Glomerular visceral epithelial cell (primary cell): Measurements from ENCODE around the gene STRBP.

Experiments
- DNase-seq: peaks from one replicate; pipeline ENCODE4 v3.0.0-alpha.2; 2016; ENCODE audit errors: extremely low spot score

The STRBP gene

GRCh38 chr9:123129423-123129822 is 139.0 kb downstream of the STRBP start:
- DNase-seq = no peak

GRCh38 chr9:123128591-123128990 is 139.8 kb downstream of the STRBP start:
- DNase-seq = no peak

- no peak for DNase-seq
Observed at GRCh38 chr9:123127512-123128075, 140.8 kb downstream of the STRBP start.

- peak; percentile 7 for DNase-seq
Observed at GRCh38 chr9:123121457-123121856, 146.9 kb downstream of the STRBP start.

GRCh38 chr9:123120953-123121352 is 147.4 kb downstream of the STRBP start:
- DNase-seq = no peak

GRCh38 chr9:123120131-123120530 is 148.3 kb downstream of the STRBP start:
- DNase-seq = no peak

GRCh38 chr9:123119566-123119965 is 148.8 kb downstream of the STRBP start:
- no peak for DNase-seq

- DNase-seq = no peak
Observed at GRCh38 chr9:123116036-123116435, 152.3 kb downstream of the STRBP start.

GRCh38 chr9:123115146-123115913 is 153.1 kb downstream of the STRBP start:
- DNase-seq = no peak

- no peak for DNase-seq
Observed at GRCh38 chr9:123113185-123113584, 155.2 kb downstream of the STRBP start.

- no peak for DNase-seq
Observed at GRCh38 chr9:123112015-123112975, 156.1 kb downstream of the STRBP start.

GRCh38 chr9:123111427-123112014 is 156.9 kb downstream of the STRBP start:
- DNase-seq = no peak

GRCh38 chr9:123109540-123110279 is 158.7 kb downstream of the STRBP start:
- DNase-seq = no peak

GRCh38 chr9:123108976-123109375 is 159.4 kb downstream of the STRBP start:
- DNase-seq = no peak

GRCh38 chr9:123107639-123108285 is 160.6 kb downstream of the STRBP start:
- no peak for DNase-seq

- DNase-seq = no peak
Observed at GRCh38 chr9:123105490-123105889, 162.9 kb downstream of the STRBP start.

GRCh38 chr9:123104807-123105206 is 163.6 kb downstream of the STRBP start:
- DNase-seq = no peak

GRCh38 chr9:123102375-123103113 is 165.8 kb downstream of the STRBP start:
- DNase-seq = peak; percentile 16

GRCh38 chr9:123099548-123099947 is 168.8 kb downstream of the STRBP start:
- no peak for DNase-seq

- DNase-seq = no peak
Observed at GRCh38 chr9:123099042-123099441, 169.3 kb downstream of the STRBP start.
